Progenitor cell of endocrine pancreas (in vitro differentiated cells): ENCODE data around the gene MROH9. TPM values are rescaled to one million over a fixed set of nuclear protein-coding genes. Genes with fewer than 3 reads are reported as not detected.
A peak's percentile ranks its signal among the peaks of the same experiment; 100 is the strongest.

ENCODE experiments used
- DNase-seq: peaks from one replicate; pipeline ENCODE4 v3.0.0; 2021; ENCODE audit warnings: low spot score; ENCODE audit not compliant: unreplicated experiment
- H3K27ac Mint-ChIP-seq: 2 replicates; pipeline ENCODE4 v1.8.0; 2021; ENCODE audit warnings: mild to moderate bottlenecking, moderate library complexity, mixed read lengths
- H3K27me3 Mint-ChIP-seq: 2 replicates; pipeline ENCODE4 v1.8.0; 2021; ENCODE audit warnings: mixed read lengths
- H3K36me3 Mint-ChIP-seq: 2 replicates; pipeline ENCODE4 v1.8.0; 2022; ENCODE audit warnings: mixed read lengths; ENCODE audit not compliant: insufficient read depth
- H3K4me1 Mint-ChIP-seq: 2 replicates; pipeline ENCODE4 v1.8.0; 2021; ENCODE audit warnings: low read depth, mixed read lengths
- H3K4me3 Mint-ChIP-seq: 2 replicates; pipeline ENCODE4 v1.8.0; 2021; ENCODE audit warnings: low read depth, mild to moderate bottlenecking, moderate library complexity, mixed read lengths
- H3K9me3 Mint-ChIP-seq: 2 replicates; pipeline ENCODE4 v1.8.0; 2021; ENCODE audit warnings: low read depth, mixed read lengths
- total RNA-seq: library from RNA; stranded (reverse); gene quantifications from 2 replicates; pipeline ENCODE4 v1.2.1, GENCODE V29; 2021
- TF ChIP-seq, protein P1 (sequence below): fragments of 200-600 bp; sonication (generic); IDR thresholded peaks from one replicate; pipeline ENCODE4 v1.5.0; 2021; ENCODE audit warnings: antibody characterized with exemption, mild to moderate bottlenecking; ENCODE audit not compliant: unreplicated experiment

Gene MROH9
- total RNA-seq, 1 donor from 2014 or later, result not detected

DNA sequence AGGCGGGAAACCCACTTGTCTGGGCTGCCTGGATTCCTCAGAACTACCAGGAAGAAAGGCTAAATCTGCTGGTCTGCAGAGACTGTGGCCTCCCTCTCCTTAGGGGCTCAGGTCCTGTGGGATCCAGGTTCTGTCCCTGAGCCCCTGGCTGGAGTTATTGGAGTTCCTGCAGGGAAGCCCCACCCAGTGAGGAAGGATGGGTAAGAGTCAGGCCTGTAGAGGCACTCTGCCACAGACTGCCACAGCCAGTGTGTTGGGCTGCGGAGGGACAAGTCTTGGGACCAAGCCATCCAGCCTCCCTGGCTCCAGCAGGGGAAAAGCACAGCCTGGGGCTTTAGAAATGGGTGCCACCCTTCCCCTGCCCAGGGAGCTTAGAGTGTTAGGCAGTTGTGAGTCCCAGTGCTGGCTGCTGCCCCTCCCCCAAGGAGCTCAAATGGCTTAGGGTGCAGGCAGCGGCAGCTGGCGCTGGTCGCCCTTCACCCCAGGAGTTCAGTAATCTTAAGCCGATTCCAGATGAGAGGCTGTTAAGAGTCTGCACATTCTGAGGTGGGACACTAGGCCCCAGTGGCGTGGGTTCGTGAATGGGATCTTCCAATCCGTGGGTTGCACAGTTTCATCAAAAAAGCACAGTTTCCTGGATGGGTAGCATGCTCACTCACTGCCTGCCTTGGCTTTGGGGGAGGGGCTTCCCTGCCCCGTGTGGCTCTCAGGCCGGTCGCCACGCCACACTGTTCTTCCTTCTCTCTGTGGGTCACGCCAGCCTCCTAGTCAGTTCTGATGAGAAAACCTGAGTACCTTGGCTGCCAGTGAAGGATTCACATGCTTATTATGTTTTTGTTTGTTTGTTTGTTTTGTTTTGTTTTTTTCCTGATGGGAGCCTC is 97.7 kb downstream of the MROH9 start:
- DNase-seq, result no peak
- TF ChIP-seq, protein P1, sequence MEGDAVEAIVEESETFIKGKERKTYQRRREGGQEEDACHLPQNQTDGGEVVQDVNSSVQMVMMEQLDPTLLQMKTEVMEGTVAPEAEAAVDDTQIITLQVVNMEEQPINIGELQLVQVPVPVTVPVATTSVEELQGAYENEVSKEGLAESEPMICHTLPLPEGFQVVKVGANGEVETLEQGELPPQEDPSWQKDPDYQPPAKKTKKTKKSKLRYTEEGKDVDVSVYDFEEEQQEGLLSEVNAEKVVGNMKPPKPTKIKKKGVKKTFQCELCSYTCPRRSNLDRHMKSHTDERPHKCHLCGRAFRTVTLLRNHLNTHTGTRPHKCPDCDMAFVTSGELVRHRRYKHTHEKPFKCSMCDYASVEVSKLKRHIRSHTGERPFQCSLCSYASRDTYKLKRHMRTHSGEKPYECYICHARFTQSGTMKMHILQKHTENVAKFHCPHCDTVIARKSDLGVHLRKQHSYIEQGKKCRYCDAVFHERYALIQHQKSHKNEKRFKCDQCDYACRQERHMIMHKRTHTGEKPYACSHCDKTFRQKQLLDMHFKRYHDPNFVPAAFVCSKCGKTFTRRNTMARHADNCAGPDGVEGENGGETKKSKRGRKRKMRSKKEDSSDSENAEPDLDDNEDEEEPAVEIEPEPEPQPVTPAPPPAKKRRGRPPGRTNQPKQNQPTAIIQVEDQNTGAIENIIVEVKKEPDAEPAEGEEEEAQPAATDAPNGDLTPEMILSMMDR, result no peak
- H3K36me3 Mint-ChIP-seq, result no peaks in the 10 kb centered on the region
- H3K4me3 Mint-ChIP-seq, result peak overlapping the region; percentile 37
- no peaks in the 10 kb centered on the region for H3K4me1 Mint-ChIP-seq
- peaks cover 5% of the 10 kb centered on the region for H3K27me3 Mint-ChIP-seq
- peaks cover 7% of the 10 kb centered on the region for H3K9me3 Mint-ChIP-seq
- no peak overlapping the region for H3K27ac Mint-ChIP-seq

DNA sequence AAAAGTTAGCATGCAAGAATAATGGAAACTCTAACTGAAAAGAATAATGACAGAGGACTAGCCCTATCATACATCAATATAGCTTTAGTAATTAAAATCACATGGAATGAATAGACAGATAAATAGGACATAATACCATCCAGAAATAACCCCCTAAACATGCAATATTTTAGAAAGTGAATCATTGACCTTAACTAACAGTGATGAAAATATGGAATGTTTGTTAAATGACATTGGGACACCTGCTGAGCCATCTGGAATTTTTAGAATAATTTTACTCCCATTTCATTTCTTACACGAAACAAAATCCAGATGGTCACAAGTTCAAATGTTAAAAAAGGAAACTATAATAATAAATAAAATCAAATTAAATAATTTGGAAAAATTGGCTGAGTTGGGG is 102.3 kb downstream of the MROH9 start:
- no peaks in the 10 kb centered on the region for H3K36me3 Mint-ChIP-seq
- TF ChIP-seq, protein P1, result no peak
- H3K27me3 Mint-ChIP-seq, result no peaks in the 10 kb centered on the region

DNA sequence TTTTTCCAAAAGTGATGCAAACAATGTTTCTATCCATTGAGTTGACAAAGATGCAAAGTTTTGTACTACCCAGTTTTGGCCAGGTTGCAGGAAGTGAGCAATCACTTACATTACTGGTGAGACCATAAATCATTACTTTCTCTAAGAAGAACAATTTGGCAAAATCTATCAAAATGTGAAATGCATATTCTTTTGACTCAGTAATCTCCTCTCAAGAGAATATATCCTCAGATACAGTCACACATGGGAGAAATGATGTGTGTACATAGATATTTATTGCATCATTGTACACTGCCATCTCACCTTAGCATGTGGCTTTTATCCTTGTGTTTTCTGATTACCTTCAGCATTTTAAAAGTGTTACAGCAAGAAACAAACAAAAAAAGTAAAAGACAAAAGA is 103.0 kb downstream of the MROH9 start:
- Mint-ChIP-seq H3K36me3 (no peaks in the 10 kb centered on the region), H3K27me3 (no peaks in the 10 kb centered on the region), H3K27ac (no peak overlapping the region), H3K4me3 (no peak overlapping the region), H3K9me3 (peaks cover 7% of the 10 kb centered on the region), H3K4me1 (no peaks in the 10 kb centered on the region)
- DNase-seq, result no peak
- TF ChIP-seq, protein P1, result no peak

More for the DNA sequence above, 102.3 kb downstream of the MROH9 start:
- Mint-ChIP-seq H3K4me3 (no peak overlapping the region), H3K27ac (no peak overlapping the region), H3K4me1 (no peaks in the 10 kb centered on the region), H3K9me3 (peaks cover 2% of the 10 kb centered on the region)
- no peak for DNase-seq

DNA sequence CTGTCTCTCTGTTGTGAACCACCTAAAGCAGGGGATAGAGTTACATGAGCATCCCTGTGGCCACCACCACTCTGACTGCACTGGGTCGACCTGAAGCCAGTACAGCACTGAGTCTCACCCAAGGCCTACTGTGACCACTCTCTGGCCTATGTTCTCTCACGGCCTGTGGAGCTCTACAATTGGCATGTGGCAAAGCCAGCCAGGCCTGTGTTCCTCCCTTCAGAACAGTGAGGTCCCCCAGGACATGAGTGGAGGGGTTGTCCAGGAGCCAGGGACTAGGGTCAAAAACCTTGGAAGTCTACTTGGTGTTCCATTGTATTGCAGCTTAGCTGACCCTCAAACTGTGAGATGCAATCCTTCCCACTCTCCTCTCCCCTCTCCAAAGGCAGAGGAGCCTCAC is 112.7 kb downstream of the MROH9 start:
- no peak for DNase-seq
- Mint-ChIP-seq H3K9me3 (peaks cover 16% of the 10 kb centered on the region), H3K4me3 (no peak overlapping the region), H3K27me3 (no peaks in the 10 kb centered on the region), H3K4me1 (no peaks in the 10 kb centered on the region), H3K36me3 (no peaks in the 10 kb centered on the region), H3K27ac (no peak overlapping the region)
- TF ChIP-seq, protein P1, result no peak

DNA sequence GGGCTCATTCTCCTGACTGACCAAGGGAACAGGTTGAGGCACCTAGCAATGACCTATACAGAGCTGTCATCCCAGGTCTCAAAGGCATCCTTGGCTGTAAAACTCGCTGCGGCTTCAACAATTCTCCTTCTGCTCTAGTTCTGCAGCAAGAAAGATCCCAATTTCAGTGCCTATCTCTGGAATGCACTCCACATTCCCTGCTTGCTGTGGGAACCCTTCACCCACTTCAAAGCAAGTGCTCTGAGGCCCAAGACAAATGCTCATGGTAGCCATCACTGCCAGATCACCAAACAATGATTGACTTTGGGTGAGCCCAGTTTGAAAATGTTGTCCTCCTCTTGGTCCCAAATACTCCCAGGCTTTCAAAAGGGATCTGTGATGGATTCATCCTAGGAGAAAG is 117.6 kb downstream of the MROH9 start:
- no peak overlapping the region for H3K4me3 Mint-ChIP-seq
- no peaks in the 10 kb centered on the region for H3K27me3 Mint-ChIP-seq
- no peaks in the 10 kb centered on the region for H3K4me1 Mint-ChIP-seq
- H3K9me3 Mint-ChIP-seq, result peaks cover 2% of the 10 kb centered on the region
- no peaks in the 10 kb centered on the region for H3K36me3 Mint-ChIP-seq
- TF ChIP-seq, protein P1, result no peak
- no peak for DNase-seq
- H3K27ac Mint-ChIP-seq, result peak overlapping the region; percentile 9
